Kasumi-1 (cell line): ENCODE measurements around the gene GNRHR.
A peak's percentile ranks its signal among the peaks of the same experiment; 100 is the strongest.

Source experiments
- DNase-seq, 2 experiments: peaks; one replicate each; lab custom pipeline; 2025; lab: John Stamatoyannopoulos, UW

The GNRHR gene

DNA sequence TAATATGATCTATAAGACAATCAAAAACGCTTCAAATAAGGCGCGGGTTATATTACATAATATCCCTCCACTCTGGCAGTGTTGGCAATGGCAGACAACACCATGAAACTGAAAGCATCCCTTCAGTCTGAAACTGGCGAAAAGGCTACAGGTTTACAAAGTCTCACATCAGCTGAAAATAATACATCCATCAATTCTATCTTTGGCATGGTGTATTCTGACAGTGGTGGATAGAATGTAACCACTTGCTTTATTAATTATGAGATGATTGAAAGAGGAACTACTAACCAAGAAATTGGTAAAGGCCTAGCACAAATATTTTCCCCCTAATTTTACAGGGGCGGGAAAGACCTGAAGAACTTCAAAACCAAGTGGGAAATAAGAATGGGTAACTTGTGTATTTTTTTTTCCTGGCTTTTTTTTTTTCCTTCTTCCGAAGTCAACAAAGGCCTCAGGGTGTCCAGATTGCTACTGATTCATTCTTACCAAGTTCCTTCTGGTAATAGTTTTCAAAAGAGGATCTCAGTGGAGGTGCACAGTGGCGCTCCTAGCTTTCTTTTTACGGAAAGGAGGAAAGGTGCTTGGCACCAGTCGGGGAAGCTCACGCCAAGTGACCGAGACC is 54.0 kb downstream of the GNRHR start:
- peak; percentile 34 to 47 for DNase-seq

- DNase-seq, result no peak
These were observed 54.6 kb downstream of the GNRHR start for GRCh38 chr4:67699603-67700002.

DNA sequence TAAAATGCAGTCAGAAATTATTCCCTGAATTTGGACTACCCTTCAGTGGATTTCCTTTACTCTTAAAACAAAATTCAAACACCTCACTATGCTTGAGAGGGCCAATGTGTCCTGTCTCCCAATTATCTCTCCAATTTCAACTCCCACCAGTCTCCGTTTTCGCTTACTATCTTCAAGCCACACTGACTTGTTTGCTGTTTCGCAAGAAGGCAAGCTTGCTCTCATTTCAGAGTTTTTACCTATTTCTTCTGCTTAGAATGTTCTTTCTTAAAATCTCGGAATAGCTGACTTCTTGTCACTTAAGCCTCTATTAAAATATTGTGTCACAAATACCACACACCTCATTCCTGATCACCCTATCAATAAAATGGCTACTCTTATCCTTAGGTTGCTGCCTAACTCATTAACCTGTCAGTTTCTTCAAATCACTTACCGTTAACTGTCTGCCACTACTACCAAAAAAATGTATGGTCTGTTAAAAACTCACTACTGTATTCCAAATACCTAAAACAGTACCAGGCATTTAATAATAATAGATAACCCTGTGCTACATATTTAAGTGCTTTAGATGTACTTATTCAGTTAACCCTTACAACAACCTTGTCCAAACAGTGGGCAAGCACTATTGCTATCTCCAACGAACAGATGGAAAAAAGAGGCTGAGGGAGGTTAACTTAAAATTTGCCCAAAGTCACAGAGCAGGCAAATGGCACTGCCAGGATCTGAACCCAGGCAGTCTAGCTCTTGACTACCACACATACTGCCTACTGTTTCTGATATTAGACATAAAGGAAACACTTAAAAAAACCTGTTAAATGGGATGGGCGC is 56.1 kb downstream of the GNRHR start:
- DNase-seq, result no peak

DNA sequence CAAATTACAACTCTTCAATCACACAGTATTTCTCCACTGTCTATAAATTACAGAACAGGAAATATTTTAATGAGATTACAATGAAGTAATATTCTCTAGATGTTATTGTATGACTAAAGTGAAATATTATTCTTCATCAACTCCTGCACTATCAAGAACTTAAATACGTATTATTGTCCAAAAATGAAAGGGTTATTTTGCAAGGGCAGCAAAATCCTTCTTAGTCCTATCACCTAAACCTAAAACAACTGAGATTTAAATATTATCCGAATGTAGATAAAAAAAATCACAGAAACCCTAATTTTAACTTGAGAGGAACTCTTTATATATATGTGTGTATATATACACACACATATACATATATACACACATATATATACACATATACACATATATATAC is 58.1 kb downstream of the GNRHR start:
- DNase-seq, result no peak

- no peak for DNase-seq
These were observed 59.5 kb downstream of the GNRHR start for GRCh38 chr4:67694662-67695061.

DNA sequence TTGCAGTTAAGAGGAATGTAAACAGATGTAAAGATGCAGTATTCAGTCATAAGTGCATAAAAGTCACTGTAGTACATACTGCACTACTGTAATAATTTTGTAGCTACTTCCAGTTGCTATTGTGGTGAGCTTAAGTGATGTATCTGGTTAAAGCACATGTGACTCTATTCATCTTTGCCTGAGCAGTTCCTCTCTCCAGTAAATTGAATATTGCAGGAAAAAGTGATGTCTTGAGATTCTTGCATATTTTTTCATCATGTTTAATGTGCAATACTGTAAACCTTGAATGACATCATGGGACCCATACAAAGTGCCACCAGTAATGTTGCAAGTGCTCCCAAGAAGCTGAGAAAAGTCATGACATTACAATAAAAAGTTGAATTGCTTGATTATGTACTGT is 62.9 kb downstream of the GNRHR start:
- DNase-seq, result no peak
